Nephron progenitor cell (in vitro differentiated cells): ENCODE data around the gene PRUNE2.

Experiments used
- DNase-seq: peaks from one replicate; pipeline ENCODE4 v3.0.0; 2021
- H3K27ac Mint-ChIP-seq: 2 replicates; pipeline ENCODE4 v1.8.0; 2021; ENCODE audit warnings: mild to moderate bottlenecking, moderate library complexity, mixed read lengths
- H3K27me3 Mint-ChIP-seq: 2 replicates; pipeline ENCODE4 v1.8.0; 2021; ENCODE audit warnings: mild to moderate bottlenecking, low read depth, mixed read lengths; ENCODE audit not compliant: poor library complexity
- H3K36me3 Mint-ChIP-seq: 2 replicates; pipeline ENCODE4 v1.8.0; 2021; ENCODE audit warnings: low read depth, mixed read lengths
- H3K4me1 Mint-ChIP-seq: 2 replicates; pipeline ENCODE4 v1.8.0; 2021; ENCODE audit warnings: mixed read lengths
- H3K4me3 Mint-ChIP-seq: 2 replicates; pipeline ENCODE4 v1.8.0; 2021; ENCODE audit warnings: mild to moderate bottlenecking, moderate library complexity, mixed read lengths
- H3K9me3 Mint-ChIP-seq: 2 replicates; pipeline ENCODE4 v1.8.0; 2021; ENCODE audit warnings: mild to moderate bottlenecking, moderate library complexity, mixed read lengths
- TF ChIP-seq, protein P1 (sequence below): fragments of 200-600 bp; sonication (generic); IDR thresholded peaks from 2 replicates; pipeline ENCODE4 v1.5.0; 2021; ENCODE audit warnings: antibody characterized with exemption

Gene PRUNE2

DNA sequence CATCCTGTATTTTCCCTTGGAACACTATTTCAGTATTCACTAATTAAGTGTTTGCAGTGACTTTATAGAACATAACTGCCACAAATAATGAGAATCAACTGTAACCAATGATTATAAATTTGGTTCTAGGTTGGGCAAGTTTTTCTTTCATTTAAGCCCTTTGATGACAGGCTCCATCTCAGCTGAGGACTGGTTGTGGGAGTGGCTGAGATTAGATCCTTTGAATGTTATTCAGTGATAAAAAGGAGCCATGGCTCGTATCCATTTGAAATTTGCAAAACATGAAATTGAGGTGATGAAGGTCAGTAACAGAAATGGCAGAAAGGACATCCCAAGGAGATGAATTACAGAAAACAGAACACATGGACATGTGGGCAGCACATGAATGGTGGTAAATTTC, 279.8 kb downstream of the PRUNE2 start:
- TF ChIP-seq, protein P1, sequence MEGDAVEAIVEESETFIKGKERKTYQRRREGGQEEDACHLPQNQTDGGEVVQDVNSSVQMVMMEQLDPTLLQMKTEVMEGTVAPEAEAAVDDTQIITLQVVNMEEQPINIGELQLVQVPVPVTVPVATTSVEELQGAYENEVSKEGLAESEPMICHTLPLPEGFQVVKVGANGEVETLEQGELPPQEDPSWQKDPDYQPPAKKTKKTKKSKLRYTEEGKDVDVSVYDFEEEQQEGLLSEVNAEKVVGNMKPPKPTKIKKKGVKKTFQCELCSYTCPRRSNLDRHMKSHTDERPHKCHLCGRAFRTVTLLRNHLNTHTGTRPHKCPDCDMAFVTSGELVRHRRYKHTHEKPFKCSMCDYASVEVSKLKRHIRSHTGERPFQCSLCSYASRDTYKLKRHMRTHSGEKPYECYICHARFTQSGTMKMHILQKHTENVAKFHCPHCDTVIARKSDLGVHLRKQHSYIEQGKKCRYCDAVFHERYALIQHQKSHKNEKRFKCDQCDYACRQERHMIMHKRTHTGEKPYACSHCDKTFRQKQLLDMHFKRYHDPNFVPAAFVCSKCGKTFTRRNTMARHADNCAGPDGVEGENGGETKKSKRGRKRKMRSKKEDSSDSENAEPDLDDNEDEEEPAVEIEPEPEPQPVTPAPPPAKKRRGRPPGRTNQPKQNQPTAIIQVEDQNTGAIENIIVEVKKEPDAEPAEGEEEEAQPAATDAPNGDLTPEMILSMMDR, result no peak
- no peaks in the 10 kb centered on the region for H3K36me3 Mint-ChIP-seq
- H3K9me3 Mint-ChIP-seq, result no peaks in the 10 kb centered on the region
- H3K27me3 Mint-ChIP-seq, result no peaks in the 10 kb centered on the region
- DNase-seq, result no peak
- H3K27ac Mint-ChIP-seq, result no peak overlapping the region
- H3K4me1 Mint-ChIP-seq, result peaks cover 5% of the 10 kb centered on the region
- no peak overlapping the region for H3K4me3 Mint-ChIP-seq

GRCh38 chr9:76624391-76625048, 281.4 kb downstream of the PRUNE2 start:
- peaks cover 11% of the 10 kb centered on the region for H3K4me1 Mint-ChIP-seq
- no peaks in the 10 kb centered on the region for H3K27me3 Mint-ChIP-seq
- no peak overlapping the region for H3K27ac Mint-ChIP-seq
- H3K9me3 Mint-ChIP-seq, result no peaks in the 10 kb centered on the region
- DNase-seq, result no peak
- H3K4me3 Mint-ChIP-seq, result no peak overlapping the region
- TF ChIP-seq, protein P1, result no peak
- no peaks in the 10 kb centered on the region for H3K36me3 Mint-ChIP-seq

- Mint-ChIP-seq H3K4me3 (no peak overlapping the region), H3K27me3 (no peaks in the 10 kb centered on the region), H3K4me1 (peaks cover 11% of the 10 kb centered on the region), H3K9me3 (no peaks in the 10 kb centered on the region), H3K27ac (peak overlapping the region; percentile 24), H3K36me3 (peaks cover 3% of the 10 kb centered on the region)
- TF ChIP-seq, protein P1, result no peak
- DNase-seq, result no peak
Observed at GRCh38 chr9:76620996-76621395, 284.9 kb downstream of the PRUNE2 start.

GRCh38 chr9:76620581-76620980, 285.3 kb downstream of the PRUNE2 start:
- peaks cover 11% of the 10 kb centered on the region for H3K4me1 Mint-ChIP-seq
- no peaks in the 10 kb centered on the region for H3K9me3 Mint-ChIP-seq
- H3K27me3 Mint-ChIP-seq, result no peaks in the 10 kb centered on the region
- H3K4me3 Mint-ChIP-seq, result no peak overlapping the region
- no peak for DNase-seq
- TF ChIP-seq, protein P1, result no peak
- H3K27ac Mint-ChIP-seq, result peak overlapping the region; percentile 24
- peaks cover 5% of the 10 kb centered on the region for H3K36me3 Mint-ChIP-seq

GRCh38 chr9:76619640-76620039, 286.3 kb downstream of the PRUNE2 start:
- peaks cover 18% of the 10 kb centered on the region for H3K4me1 Mint-ChIP-seq
- H3K4me3 Mint-ChIP-seq, result no peak overlapping the region

More at GRCh38 chr9:76619640-76620039, 286.3 kb downstream of the PRUNE2 start:
- no peak overlapping the region for H3K27ac Mint-ChIP-seq
- H3K36me3 Mint-ChIP-seq, result peaks cover 5% of the 10 kb centered on the region
- no peak for DNase-seq
- no peaks in the 10 kb centered on the region for H3K27me3 Mint-ChIP-seq
- TF ChIP-seq, protein P1, result no peak
- H3K9me3 Mint-ChIP-seq, result no peaks in the 10 kb centered on the region
